ENCODE results near the gene PSMC4. TPM values are rescaled to one million over a fixed set of nuclear protein-coding genes. Genes with fewer than 3 reads are reported as not detected.

PSMC4 gene
- total RNA-seq (2022; extraction: Qiagen RNA extraction; ENCODE audit: low read depth): 277 to 306 TPM (median 291 TPM) in 5 replicates

GRCh38 chr19:39970675-39971379 lies at the start of gene PSMC4:
Gene PSMC4 (plus strand): TSS chr19:39971165. CDS start chr19:39971203, 38 bp downstream.

DNA sequence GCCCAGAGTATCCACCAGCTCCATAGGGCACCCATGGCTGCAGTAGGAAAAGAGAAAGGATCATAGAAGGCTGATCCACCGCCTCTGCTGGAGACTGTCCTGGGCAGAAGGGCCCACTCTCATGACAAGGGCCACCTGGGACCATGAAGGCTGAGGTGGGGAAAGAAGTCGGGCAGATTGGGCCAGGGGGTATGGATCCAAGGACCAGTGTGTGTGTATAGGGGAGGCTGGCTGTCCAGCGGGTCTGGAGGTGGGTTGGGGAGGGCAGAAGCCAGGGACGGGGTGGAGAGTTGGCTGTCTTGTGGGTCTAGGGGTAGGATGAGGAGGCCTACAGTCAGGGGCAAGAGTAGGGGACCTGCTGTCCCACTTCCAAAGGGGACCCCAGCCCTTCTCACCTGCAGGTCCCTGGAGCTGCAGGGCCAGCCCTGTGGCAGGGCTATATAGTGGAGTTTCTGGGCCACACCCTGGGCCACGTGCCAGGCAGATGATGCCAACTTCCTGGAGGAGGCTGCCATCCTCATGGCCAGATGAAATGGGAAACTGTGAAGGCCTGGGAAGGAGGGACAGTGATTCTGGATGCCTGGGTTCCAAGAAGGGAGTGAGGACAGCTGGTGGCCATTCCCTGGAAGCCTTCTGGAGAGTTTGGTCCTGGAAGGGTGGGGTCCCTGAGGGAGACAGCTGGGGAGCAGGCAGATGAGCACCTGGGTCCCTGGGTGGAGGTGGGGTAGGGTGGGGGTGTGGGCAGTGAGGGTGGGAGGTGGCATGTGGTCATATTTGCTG lies 36.2 kb upstream of the PSMC4 start, which contains the start of gene FCGBP:
FCGBP (minus strand) TSS at position 51 of the 780 bp plus-strand sequence.

GRCh38 chr19:39996811-39997637 lies 26.1 kb downstream of the PSMC4 start, which contains the start of gene ZNF546:
Gene ZNF546 (plus strand): TSS chr19:39997060. CDS start chr19:39998327, 1,267 bp downstream.

Other genes with a start within 250 kb of the PSMC4 start
- not detected in 5 replicates for gene CLC, start 233.1 kb upstream of the PSMC4 start, total RNA-seq (2022; extraction: Qiagen RNA extraction; ENCODE audit: low read depth)
- gene LEUTX, start 192.3 kb upstream of the PSMC4 start, total RNA-seq (2022; extraction: Qiagen RNA extraction; ENCODE audit: low read depth): not detected in 5 replicates
- 18.3 to 26.0 TPM (median 23.3 TPM) in 5 replicates for gene DYRK1B, start 137.0 kb upstream of the PSMC4 start, total RNA-seq (2022; extraction: Qiagen RNA extraction; ENCODE audit: low read depth)
- 587 to 784 TPM (median 713 TPM) in 5 replicates for gene FBL, start 124.8 kb upstream of the PSMC4 start, total RNA-seq (2022; extraction: Qiagen RNA extraction; ENCODE audit: low read depth)
- 0.49 to 1.1 TPM (median 0.99 TPM) in 5 replicates for gene FCGBP, start 36.5 kb upstream of the PSMC4 start, total RNA-seq (2022; extraction: Qiagen RNA extraction; ENCODE audit: low read depth)
- gene ZNF546, start 25.9 kb downstream of the PSMC4 start, total RNA-seq (2022; extraction: Qiagen RNA extraction; ENCODE audit: low read depth): 2.0 to 3.1 TPM (median 2.4 TPM) in 5 replicates
- gene ZNF780B, start 85.1 kb downstream of the PSMC4 start, total RNA-seq (2022; extraction: Qiagen RNA extraction; ENCODE audit: low read depth): 5.1 to 7.6 TPM (median 5.8 TPM) in 5 replicates
- gene ZNF780A, start 119.8 kb downstream of the PSMC4 start, total RNA-seq (2022; extraction: Qiagen RNA extraction; ENCODE audit: low read depth): 28.7 to 32.0 TPM (median 30.2 TPM) in 5 replicates
- gene MAP3K10, start 220.3 kb downstream of the PSMC4 start, total RNA-seq (2022; extraction: Qiagen RNA extraction; ENCODE audit: low read depth): 15.2 to 20.0 TPM (median 18.3 TPM) in 5 replicates
- 0.62 to 0.81 TPM (median 0.76 TPM) in 5 replicates for gene TTC9B, start 247.2 kb downstream of the PSMC4 start, total RNA-seq (2022; extraction: Qiagen RNA extraction; ENCODE audit: low read depth)

Measured in A549 treated with CpdA at 1 μM for 4 hours (cell line).